HepG2 (cell line): ENCODE data around the gene ARHGAP12. TPM values are rescaled to one million over a fixed set of nuclear protein-coding genes. Genes with fewer than 3 reads are reported as not detected.
A peak's percentile ranks its signal among the peaks of the same experiment; 100 is the strongest.

Experiments
- ATAC-seq: fragments of 200-7000 bp; cut with Tn5 transposase; 3 replicates; pipeline ENCODE4 v1.9.1; 2020; ENCODE audit warnings: mild to moderate bottlenecking, moderate library complexity
- BruUV-seq: library from RNA; stranded (reverse); fragments of 400-500 nt; replicated peaks from 2 replicates; lab custom pipeline; 2021; lab: Mats Ljungman, UMichigan
- CTCF ChIA-PET: fragments of 300-600 bp; formaldehyde crosslinking; extraction: SDS; loops from one replicate; lab custom pipeline; 2021; ENCODE audit warnings: low total read pairs, inconsistent platforms, low intra/inter-chr PET ratio; lab: Yijun Ruan, JAX
- POLR2A ChIA-PET: fragments of 350-600 bp; sonication (Branson Sonifier 250); formaldehyde crosslinking; loops from one replicate; lab custom pipeline; 2020; ENCODE audit warnings: antibody characterized with exemption, inconsistent platforms; lab: Yijun Ruan, JAX
- DNase-seq: peaks from one replicate; pipeline ENCODE4 v3.0.0-alpha.2; 2015; ENCODE audit warnings: low spot score
- FAIRE-seq: peaks from 3 replicates; lab custom pipeline; 2011; peaks lifted over from hg19 to GRCh38; lab: Jason Lieb, UNC
- H2AFZ ChIP-seq: one replicate; pipeline ENCODE4 v1.6.1; 2011; ENCODE audit warnings: low read length, inconsistent platforms
- H3K27ac ChIP-seq: fragments of 300-600 bp; 3 replicates; pipeline ENCODE4 v1.8.0; 2011; ENCODE audit warnings: mixed run types, mild to moderate bottlenecking, mixed read lengths, low read length, inconsistent platforms; ENCODE audit not compliant: insufficient read depth; ENCODE audit errors: extremely low read length
- H3K27me3 ChIP-seq, 2 experiments: fragments of 200-600 bp in 1 of 2; 2 replicates in 1 of 2; 3 replicates in 1 of 2; pipeline versions ENCODE4 v1.6.0 to v1.8.0; 2011; ENCODE audit warnings: low read length in 2 of 2, mild to moderate bottlenecking in 2 of 2, moderate library complexity in 2 of 2, inconsistent platforms in 1 of 2; ENCODE audit not compliant: insufficient read depth in 2 of 2, control insufficient read depth in 1 of 2
- H3K36me3 ChIP-seq, 2 experiments: fragments of 200-600 bp in 1 of 2; replicated peaks in 1 of 2; 2 replicates in 1 of 2; 3 replicates in 1 of 2; pipeline versions ENCODE4 v1.5.1 to v1.8.0; 2011; ENCODE audit warnings: low read length in 2 of 2, inconsistent platforms in 1 of 2; ENCODE audit not compliant: insufficient read depth in 2 of 2, control insufficient read depth in 1 of 2
- H3K4me1 ChIP-seq: 2 replicates; pipeline ENCODE4 v1.5.1; 2012; ENCODE audit warnings: low read length, inconsistent platforms; ENCODE audit not compliant: insufficient read depth
- H3K4me2 ChIP-seq: 2 replicates; pipeline ENCODE4 v1.6.0; 2011; ENCODE audit warnings: low read depth, low read length, inconsistent platforms
- H3K4me3 ChIP-seq, 3 experiments: fragments of 200-600 bp in 1 of 3; sonication (generic), shearing (Covaris generic) in 1 of 3; replicated peaks in 1 of 3; 2 replicates each; pipeline ENCODE4 v1.5.1; 2011 to 2016; ENCODE audit warnings: low read length in 3 of 3, inconsistent platforms in 2 of 3, low read depth in 2 of 3, mild to moderate bottlenecking in 2 of 3, control low read depth in 1 of 3, mixed read lengths in 1 of 3; ENCODE audit not compliant: insufficient read depth in 1 of 3
- H3K79me2 ChIP-seq: one replicate; pipeline ENCODE4 v1.6.1; 2011; ENCODE audit warnings: low read length, inconsistent platforms; ENCODE audit not compliant: insufficient read depth
- H3K9ac ChIP-seq: 2 replicates; pipeline ENCODE4 v1.6.0; 2011; ENCODE audit warnings: mild to moderate bottlenecking, low read depth, low read length, inconsistent platforms; ENCODE audit not compliant: insufficient read depth
- H3K9me3 ChIP-seq: 2 replicates; pipeline ENCODE4 v1.5.1; 2012; ENCODE audit warnings: mild to moderate bottlenecking, low read length
- H4K20me1 ChIP-seq: 2 replicates; pipeline ENCODE4 v1.6.0; 2011; ENCODE audit warnings: inconsistent platforms, mild to moderate bottlenecking, low read length, moderate library complexity; ENCODE audit not compliant: insufficient read depth
- CBFB ChIP-seq: sonication (generic); formaldehyde crosslinking; IDR thresholded peaks from 2 replicates; pipeline ENCODE4 v1.4.0; 2020; ENCODE audit warnings: missing genetic modification reagents
- DMTF1 ChIP-seq: sonication (generic); formaldehyde crosslinking; IDR thresholded peaks from 2 replicates; pipeline ENCODE4 v1.4.0; 2020; ENCODE audit warnings: mild to moderate bottlenecking, missing genetic modification reagents
- HCFC1 ChIP-seq: fragments of 150-350 bp; IDR thresholded peaks from 2 replicates; pipeline ENCODE4 v1.6.1; 2014; ENCODE audit warnings: low read depth, low read length
- HDAC1 ChIP-seq: sonication (generic); formaldehyde crosslinking; IDR thresholded peaks from 2 replicates; pipeline ENCODE4 v1.5.1; 2020; ENCODE audit warnings: mild to moderate bottlenecking, missing genetic modification reagents
- HMG20A ChIP-seq: IDR thresholded peaks from 2 replicates; pipeline ENCODE4 v1.6.1; 2016; ENCODE audit warnings: borderline replicate concordance
- NR2F6 ChIP-seq, 2 experiments: IDR thresholded peaks; 2 replicates each; pipeline ENCODE4 v1.6.1; 2016; ENCODE audit warnings: antibody characterized with exemption in 1 of 2, mild to moderate bottlenecking in 1 of 2
- RFX5 ChIP-seq: IDR thresholded peaks from 2 replicates; pipeline ENCODE4 v1.6.1; 2011; ENCODE audit warnings: low read depth, low read length, improper control_type of control experiment
- TBX3 ChIP-seq: fragments of 450-650 bp; IDR thresholded peaks from 2 replicates; pipeline ENCODE4 v1.6.1; 2017; ENCODE audit warnings: antibody characterized with exemption, mild to moderate bottlenecking, inconsistent platforms, borderline replicate concordance
- THAP11 ChIP-seq: IDR thresholded peaks from 2 replicates; pipeline ENCODE4 v1.6.1; 2016; ENCODE audit warnings: missing biosample characterization, missing genetic modification reagents
- ZMYM3 ChIP-seq: sonication (generic); formaldehyde crosslinking; IDR thresholded peaks from 2 replicates; pipeline ENCODE4 v1.5.1; 2020; ENCODE audit warnings: mild to moderate bottlenecking, missing genetic modification reagents
- ZNF121 ChIP-seq: sonication (generic); formaldehyde crosslinking; IDR thresholded peaks from 2 replicates; pipeline ENCODE4 v1.5.0; 2020; ENCODE audit warnings: mild to moderate bottlenecking, missing genetic modification reagents
- ZNF143 ChIP-seq: sonication (generic); formaldehyde crosslinking; IDR thresholded peaks from 2 replicates; pipeline ENCODE4 v1.4.0; 2020; ENCODE audit warnings: missing genetic modification reagents
- WGBS: methylation state at CpG from one replicate; pipeline ENCODE4 v1.1.6; 2017; ENCODE audit warnings: low lambda C conversion rate; 5-methylcytosine and 5-hydroxymethylcytosine counted together
- in situ Hi-C: cut with HindIII; loops from 2 replicates; pipeline ENCODE4 v1.10.0; 2017; ENCODE audit warnings: low pct_unique_long_range_greater_than_20kb; ENCODE audit not compliant: extremely low pct_ligation_motif_present
- intact Hi-C: fragments of 100-400 bp; cut with micrococcal nuclease; formaldehyde crosslinking; loops from one replicate; pipeline ENCODE4 v1.10.0; 2022; ENCODE audit not compliant: unreplicated experiment
- polyA plus RNA-seq, 8 experiments: library from polyadenylated mRNA; depleted of rRNA in 3 of 8; stranded (reverse) in 7 of 8; unstranded in 1 of 8; fragments of >200 nt; fragmentation: Illumina TruSeq in 4 of 8; extraction: Trizol in 4 of 8; gene quantifications; 2 replicates each; pipeline versions ENCODE4 v1.2.1 to v1.2.3, GENCODE V29; 2011 to 2016; ENCODE audit warnings: low read depth in 4 of 8, missing spikeins in 1 of 8, mixed read lengths in 1 of 8; ENCODE audit not compliant: insufficient read depth in 1 of 8
- total RNA-seq, 5 experiments: library from RNA; depleted of rRNA; stranded (reverse); fragments of >200 nt; fragmentation: Illumina TruSeq; extraction: Trizol; gene quantifications; 2 replicates each; pipeline ENCODE4 v1.2.3, GENCODE V29; 2016; ENCODE audit warnings: low read depth in 1 of 5
- TF ChIP-seq, protein P1 (sequence below): sonication (generic); formaldehyde crosslinking; IDR thresholded peaks from 2 replicates; pipeline ENCODE4 v1.5.1; 2020; ENCODE audit warnings: missing genetic modification reagents, mild to moderate bottlenecking, borderline replicate concordance

Gene ARHGAP12
- total and polyA plus RNA-seq, 2 of the 13 experiments (the other 11 are each of a cell fraction or from before 2014, with no cell fraction given): 25.0 to 54.6 TPM

DNA sequence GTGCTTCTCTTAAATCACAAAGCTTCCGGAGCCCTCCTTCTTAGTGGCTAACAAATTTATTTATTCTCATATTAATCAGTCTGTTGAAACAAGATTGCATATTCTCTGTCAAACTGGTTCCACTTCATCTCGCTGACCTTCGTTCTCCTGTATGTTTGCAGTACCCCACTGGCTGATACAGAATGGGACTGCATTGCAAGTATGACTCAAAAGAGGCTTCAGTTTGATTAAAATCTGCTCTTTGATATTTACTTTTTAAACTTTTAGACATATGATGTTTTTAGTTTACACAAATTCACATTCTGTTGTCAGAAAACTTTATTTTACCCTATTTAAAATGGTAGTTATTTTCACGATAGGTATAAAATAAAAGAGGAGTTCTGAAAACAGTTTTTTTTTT lies 14.3 kb upstream of the ARHGAP12 start (continued):
- TF ChIP-seq, protein P1, sequence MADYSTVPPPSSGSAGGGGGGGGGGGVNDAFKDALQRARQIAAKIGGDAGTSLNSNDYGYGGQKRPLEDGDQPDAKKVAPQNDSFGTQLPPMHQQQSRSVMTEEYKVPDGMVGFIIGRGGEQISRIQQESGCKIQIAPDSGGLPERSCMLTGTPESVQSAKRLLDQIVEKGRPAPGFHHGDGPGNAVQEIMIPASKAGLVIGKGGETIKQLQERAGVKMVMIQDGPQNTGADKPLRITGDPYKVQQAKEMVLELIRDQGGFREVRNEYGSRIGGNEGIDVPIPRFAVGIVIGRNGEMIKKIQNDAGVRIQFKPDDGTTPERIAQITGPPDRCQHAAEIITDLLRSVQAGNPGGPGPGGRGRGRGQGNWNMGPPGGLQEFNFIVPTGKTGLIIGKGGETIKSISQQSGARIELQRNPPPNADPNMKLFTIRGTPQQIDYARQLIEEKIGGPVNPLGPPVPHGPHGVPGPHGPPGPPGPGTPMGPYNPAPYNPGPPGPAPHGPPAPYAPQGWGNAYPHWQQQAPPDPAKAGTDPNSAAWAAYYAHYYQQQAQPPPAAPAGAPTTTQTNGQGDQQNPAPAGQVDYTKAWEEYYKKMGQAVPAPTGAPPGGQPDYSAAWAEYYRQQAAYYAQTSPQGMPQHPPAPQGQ: no peak
- TF ChIP-seq CBFB (CRISPR knock-in tag): no peak
- TF ChIP-seq TBX3: no peak
- peak; percentile 54; the same call in 1 of the 2 replicates for TF ChIP-seq NR2F6 (IDR thresholded peaks at IDR 0.05)
- peak; percentile 33; the same call in 1 of the 2 replicates for TF ChIP-seq NR2F6 (CRISPR knock-in tag; IDR thresholded peaks at IDR 0.05)
- TF ChIP-seq DMTF1: no peak
- no peak for TF ChIP-seq RFX5
- TF ChIP-seq HCFC1: no peak

DNA sequence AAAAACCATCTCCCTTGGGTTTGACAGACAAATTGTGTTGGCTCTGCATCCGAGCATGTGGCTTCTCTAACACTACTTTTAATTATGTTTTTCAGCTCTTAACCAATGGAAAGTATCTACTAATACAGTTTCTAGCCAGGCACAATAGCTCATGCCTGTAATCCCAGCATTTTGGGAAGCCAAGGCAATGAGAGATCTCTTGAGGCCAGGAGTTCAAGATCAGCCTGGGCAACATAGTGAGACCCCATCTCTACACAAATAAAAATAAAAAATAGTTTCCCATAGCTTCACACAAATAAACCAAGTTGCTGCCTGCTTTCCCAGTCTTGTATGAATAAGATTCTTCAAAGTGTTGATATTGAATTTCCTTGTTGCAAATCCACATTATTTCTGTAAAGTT lies 13.8 kb upstream of the ARHGAP12 start:
- WGBS: 95% methylated on average over 1 of the region's 1 CpG
- in situ Hi-C loops: loop anchor here (25.0 kb wide), 1 partner anchor 1505 kb away; the partner anchor contains the start of gene MAP3K8
- CTCF ChIA-PET: interaction anchor here (0.6 kb wide), 1 partner anchor 66 kb away, joined by 3 read pairs; no protein-coding TSS in a partner anchor
- Histone ChIP-seq H3K9ac (peak overlapping the region; percentile 55), H4K20me1 (no peaks in the 10 kb centered on the region), H3K4me1 (peaks cover 99% of the 10 kb centered on the region), H3K36me3 (no peaks in the 10 kb centered on the region), H3K9me3 (no peaks in the 10 kb centered on the region), H3K4me2 (peak overlapping the region; percentile 62), H3K27me3 (no peaks in the 10 kb centered on the region), H2AFZ (no peak overlapping the region), H3K79me2 (peaks cover 4% of the 10 kb centered on the region), H3K27ac (peak overlapping the region; percentile 77), H3K4me3 (peak overlapping the region in 2 of 3 experiments; percentile 17 to 18; a peak in 2 of 6 replicates)
- POLR2A ChIA-PET: interaction anchor here (3.0 kb wide), 1 partner anchor 13 kb away, joined by 37 read pairs; the partner anchor contains the start of gene ARHGAP12
- intact Hi-C loops: no loop called here
- DNase-seq: no peak
- ATAC-seq: no peak
- peak; percentile 96 for TF ChIP-seq ZNF121 (CRISPR knock-in tag)
- TF ChIP-seq ZMYM3 (CRISPR knock-in tag): peak; percentile 67; the same call in 1 of the 2 replicates
- no peak for TF ChIP-seq ZNF143 (CRISPR knock-in tag)
- TF ChIP-seq THAP11 (CRISPR knock-in tag): 0 out of 2 replicates have a peak, but pooled peaks have one; percentile 1
- TF ChIP-seq HDAC1 (CRISPR knock-in tag): 0 out of 2 replicates have a peak, but pooled peaks have one; percentile 3
- TF ChIP-seq HMG20A: no peak
- FAIRE-seq: no peak
- TSS peak; percentile 83 for BruUV-seq
